ENCODE measurements around the gene SMARCC2. TPM values are rescaled to one million over a fixed set of nuclear protein-coding genes. Genes with fewer than 3 reads are reported as not detected.

Gene SMARCC2
- total and polyA plus RNA-seq, 12 donors: 16.2 to 81.9 (median 60.7) TPM

GRCh38 chr12:56220611-56221231, 31.4 kb upstream of the SMARCC2 start:
- peaks cover 0 to 22% (median 0%) of the 10 kb centered on the region in 9 donors for H3K36me3 ChIP-seq
- H3K9me3 ChIP-seq: no peaks in the 10 kb centered on the region
- no peak for TF ChIP-seq CTCF (IDR thresholded peaks at IDR 0.05)
- ATAC-seq (no peak), DNase-seq (no peak)
- H3K4me1 ChIP-seq: peaks cover 4 to 53% (median 39%) of the 10 kb centered on the region in 9 donors
- H3K4me3 ChIP-seq: peak overlapping the region; percentile 39 to 89 (median 77)
- WGBS, 2 donors: 3% methylated on average over 10 of the region's 10 CpGs
- H3K27me3 ChIP-seq: no peaks in the 10 kb centered on the region
- peak overlapping the region; percentile 81 to 99 (median 95) for H3K27ac ChIP-seq
- intact Hi-C loops (cut with DNase I): loop anchor here in 4 of 10 donors (5.0 kb wide), 3 partner anchors 33 to 103 kb away; partner anchors contain the start of genes ANKRD52 (in 2 of the 4), RPL41 (in 1 of the 4), SMARCC2 (in 1 of the 4) and ZC3H10 (in 1 of the 4)

- peaks cover 4 to 49% (median 37%) of the 10 kb centered on the region in 9 donors for H3K4me1 ChIP-seq
- ATAC-seq (no peak), DNase-seq (no peak)
- no peak for TF ChIP-seq CTCF (IDR thresholded peaks at IDR 0.05)
- H3K36me3 ChIP-seq: peaks cover 0 to 29% (median 6%) of the 10 kb centered on the region in 9 donors
- 89 to 90% methylated on average over 9 of the region's 9 CpGs for WGBS, 2 donors
- intact Hi-C loops (cut with DNase I): loop anchor here in 4 of 10 donors (5.0 kb wide), 3 partner anchors 33 to 103 kb away; partner anchors contain the start of genes ANKRD52 (in 2 of the 4), RPL41 (in 1 of the 4), SMARCC2 (in 1 of the 4) and ZC3H10 (in 1 of the 4)
- peak overlapping the region in 1 of 10 donors; percentile 73 for H3K4me3 ChIP-seq
- H3K27me3 ChIP-seq: no peaks in the 10 kb centered on the region
- H3K9me3 ChIP-seq: no peaks in the 10 kb centered on the region
- H3K27ac ChIP-seq: peak overlapping the region in 7 of 10 donors; percentile 81 to 99 (median 94)
These were observed 30.6 kb upstream of the SMARCC2 start for GRCh38 chr12:56219840-56220239.

GRCh38 chr12:56216461-56216860, 27.2 kb upstream of the SMARCC2 start:
- no peaks in the 10 kb centered on the region for H3K27me3 ChIP-seq
- no peak overlapping the region for H3K4me3 ChIP-seq
- H3K27ac ChIP-seq: no peak overlapping the region
- ATAC-seq (no peak), DNase-seq (no peak)
- intact Hi-C loops (cut with DNase I): no loop called here
- peaks cover 0 to 25% (median 16%) of the 10 kb centered on the region in 9 donors for H3K4me1 ChIP-seq
- 89 to 91% methylated on average over 3 of the region's 3 CpGs for WGBS, 2 donors
- H3K36me3 ChIP-seq: peaks cover 0 to 63% (median 39%) of the 10 kb centered on the region in 9 donors
- no peak for TF ChIP-seq CTCF (IDR thresholded peaks at IDR 0.05)
- no peaks in the 10 kb centered on the region for H3K9me3 ChIP-seq

- DNase-seq (no peak), ATAC-seq (no peak)
- Histone ChIP-seq H3K27me3 (no peaks in the 10 kb centered on the region), H3K36me3 (peaks cover 0 to 88% (median 61%) of the 10 kb centered on the region in 9 donors), H3K9me3 (no peaks in the 10 kb centered on the region), H3K4me3 (no peak overlapping the region), H3K27ac (no peak overlapping the region), H3K4me1 (peaks cover 0 to 3% (median 0%) of the 10 kb centered on the region in 9 donors)
- WGBS, 2 donors: 89 to 93% methylated on average over 5 of the region's 5 CpGs
- TF ChIP-seq CTCF (IDR thresholded peaks at IDR 0.05): no peak
- intact Hi-C loops (cut with DNase I): no loop called here
These were observed 24.6 kb upstream of the SMARCC2 start for GRCh38 chr12:56213878-56214277.

Data from heart right ventricle (tissue), 16 donors.